GM19238 (cell line): Measurements from ENCODE around the gene HJV.
"Not testable (repeated sequence)": the region's sequence is repeated elsewhere in the genome, so short reads cannot be mapped to it uniquely, and the experiment has no call there.

Experiments used
- DNase-seq: peaks from one replicate; pipeline ENCODE4 v3.0.0; 2011; ENCODE audit warnings: low spot score; ENCODE audit not compliant: insufficient read length

HJV gene

GRCh38 chr1:146021622-146022402, at the start of gene HJV:
TSS of gene HJV (minus strand) at chr1:146021735. CDS start at chr1:146020231, 1,504 bp downstream.
- no peak for DNase-seq

GRCh38 chr1:146059148-146059547, 37.6 kb upstream of the HJV start:
- DNase-seq = not testable (repeated sequence)

GRCh38 chr1:146051852-146052676, 30.5 kb upstream of the HJV start:
- peak; percentile 50 for DNase-seq

- no peak for DNase-seq
Observed at GRCh38 chr1:146051452-146051851, 29.9 kb upstream of the HJV start.

- not testable (repeated sequence) for DNase-seq
Observed at GRCh38 chr1:146050652-146050963, 29.1 kb upstream of the HJV start.

GRCh38 chr1:146049866-146050651, 28.5 kb upstream of the HJV start:
- DNase-seq = not testable (repeated sequence)

- no peak for DNase-seq
Observed at GRCh38 chr1:146049436-146049835, 27.9 kb upstream of the HJV start.

GRCh38 chr1:146048514-146049115, 27.1 kb upstream of the HJV start:
- DNase-seq = not testable (repeated sequence)

- DNase-seq = no peak
Observed at GRCh38 chr1:146046664-146047063, 25.1 kb upstream of the HJV start.

GRCh38 chr1:146039844-146040194, 18.3 kb upstream of the HJV start:
- no peak for DNase-seq

GRCh38 chr1:146036965-146037646, 15.6 kb upstream of the HJV start:
- DNase-seq = peak; percentile 16

GRCh38 chr1:146036241-146036964, 14.9 kb upstream of the HJV start:
- no peak for DNase-seq

GRCh38 chr1:146035048-146035423, 13.5 kb upstream of the HJV start:
- DNase-seq = no peak

GRCh38 chr1:146032631-146033219, 11.2 kb upstream of the HJV start:
- no peak for DNase-seq

- DNase-seq = no peak
Observed at GRCh38 chr1:146031476-146031875, 9.9 kb upstream of the HJV start.

GRCh38 chr1:146029117-146029516, 7.6 kb upstream of the HJV start:
- no peak for DNase-seq

GRCh38 chr1:146026650-146027049, 5.1 kb upstream of the HJV start:
- DNase-seq = not testable (repeated sequence)

GRCh38 chr1:146025787-146026495, 4.4 kb upstream of the HJV start:
- DNase-seq = not testable (repeated sequence)

GRCh38 chr1:146022403-146023127, 1.0 kb upstream of the HJV start:
- DNase-seq = no peak
